Right renal cortex interstitium (tissue), 3 donors: Measurements from ENCODE around the gene TRPV2. TPM values are rescaled to one million over a fixed set of nuclear protein-coding genes. Genes with fewer than 3 reads are reported as not detected.
"Not testable (repeated sequence)": the region's sequence is repeated elsewhere in the genome, so short reads cannot be mapped to it uniquely, and the experiment has no call there.

ENCODE experiments used
- DNase-seq, 3 donors: peaks; one replicate each; pipeline ENCODE4 v3.0.0-alpha.2; 2013; ENCODE audit warnings: low read depth in 3 of 3, low spot score in 2 of 3
- polyA plus RNA-seq, 3 donors: library from polyadenylated mRNA; unstranded; fragments of 120-200 nt; gene quantifications; one replicate each; pipeline ENCODE4 v1.2.1, GENCODE V29; 2013; ENCODE audit not compliant: insufficient read length in 3 of 3

TRPV2 gene
- 1 to 10 TPM; 2.3 to 3.1 (median 2.9) TPM for polyA plus RNA-seq

- DNase-seq: no peak
Observed at GRCh38 chr17:16415031-16415924, at the start of gene TRPV2. TSS of gene TRPV2 (plus strand) at chr17:16415571. CDS start at chr17:16417669, 2,098 bp downstream.

GRCh38 chr17:16371742-16372141, 43.6 kb upstream of the TRPV2 start:
- no peak for DNase-seq

GRCh38 chr17:16374146-16374938, 41.0 kb upstream of the TRPV2 start:
- DNase-seq: no peak

DNA sequence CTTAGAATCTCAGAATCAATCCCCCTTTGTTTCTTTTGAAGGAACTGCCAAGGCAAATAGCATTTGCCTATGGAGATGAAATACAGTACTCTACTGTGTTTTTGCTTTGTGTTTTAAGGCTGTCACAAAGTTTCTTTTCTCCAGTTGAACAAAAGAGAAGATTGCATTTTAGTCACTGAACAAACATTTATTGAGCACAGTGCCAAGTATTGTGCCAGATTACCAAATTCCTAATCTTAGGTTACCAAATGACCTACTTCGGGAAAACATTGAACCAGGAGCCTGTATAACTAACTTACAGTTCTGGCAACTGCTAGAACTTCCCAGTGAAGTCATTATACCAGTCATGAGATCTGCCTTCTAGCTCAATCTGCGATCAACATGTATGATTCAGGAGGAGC, 37.4 kb upstream of the TRPV2 start:
- no peak for DNase-seq

DNA sequence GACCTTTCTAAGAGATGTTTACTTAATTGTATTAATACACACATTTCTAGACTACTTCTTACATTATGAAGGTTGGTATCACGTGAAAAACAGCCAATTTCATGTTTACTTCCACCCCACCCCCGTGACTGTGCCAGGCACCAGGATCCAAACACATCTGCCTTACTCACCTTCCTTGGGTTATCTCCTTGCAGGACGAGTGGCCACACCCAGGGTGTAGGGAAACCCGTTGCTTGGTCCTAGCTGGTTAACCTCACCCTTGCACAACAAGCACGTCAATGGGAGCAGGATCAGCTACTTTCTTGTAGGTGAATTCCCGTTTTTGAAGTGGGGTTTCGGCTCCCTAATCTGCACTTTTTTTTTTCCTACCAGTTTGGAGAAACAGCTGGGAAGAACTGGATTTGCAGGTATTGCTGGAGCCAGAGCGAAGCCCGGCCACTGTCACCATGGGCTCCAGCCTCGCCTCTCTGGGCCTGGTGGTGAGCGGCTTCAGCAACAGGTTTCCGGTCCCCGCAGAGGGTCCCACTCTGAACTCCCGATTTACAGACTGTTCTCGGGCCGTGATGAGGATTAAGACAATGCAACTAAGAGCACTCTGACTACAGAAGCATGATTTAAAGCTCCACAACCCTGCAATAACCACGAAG, 36.6 kb upstream of the TRPV2 start:
- no peak for DNase-seq

- no peak for DNase-seq
Observed at GRCh38 chr17:16379654-16380053, 35.7 kb upstream of the TRPV2 start.

DNA sequence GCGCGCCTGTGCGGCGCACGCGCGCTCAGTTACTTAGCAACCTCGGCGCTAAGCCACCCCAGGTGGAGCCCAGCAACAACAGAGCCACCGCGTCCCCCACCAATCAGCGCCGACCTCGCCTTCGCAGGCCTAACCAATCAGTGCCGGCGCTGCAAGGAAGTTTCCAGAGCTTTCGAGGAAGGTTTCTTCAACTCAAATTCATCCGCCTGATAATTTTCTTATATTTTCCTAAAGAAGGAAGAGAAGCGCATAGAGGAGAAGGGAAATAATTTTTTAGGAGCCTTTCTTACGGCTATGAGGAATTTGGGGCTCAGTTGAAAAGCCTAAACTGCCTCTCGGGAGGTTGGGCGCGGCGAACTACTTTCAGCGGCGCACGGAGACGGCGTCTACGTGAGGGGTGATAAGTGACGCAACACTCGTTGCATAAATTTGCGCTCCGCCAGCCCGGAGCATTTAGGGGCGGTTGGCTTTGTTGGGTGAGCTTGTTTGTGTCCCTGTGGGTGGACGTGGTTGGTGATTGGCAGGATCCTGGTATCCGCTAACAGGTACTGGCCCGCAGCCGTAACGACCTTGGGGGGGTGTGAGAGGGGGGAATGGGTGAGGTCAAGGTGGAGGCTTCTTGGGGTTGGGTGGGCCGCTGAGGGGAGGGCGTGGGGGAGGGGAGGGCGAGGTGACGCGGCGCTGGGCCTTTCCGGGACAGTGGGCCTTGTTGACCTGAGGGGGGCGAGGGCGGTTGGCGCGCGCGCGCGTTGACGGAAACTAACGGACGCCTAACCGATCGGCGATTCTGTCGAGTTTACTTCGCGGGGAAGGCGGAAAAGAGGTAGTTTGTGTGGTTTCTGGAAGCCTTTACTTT, 34.5 kb upstream of the TRPV2 start, which contains the start of gene UBB:
TSS of gene UBB (plus strand) at position 452 of the 856 bp plus-strand sequence. CDS start 817 bp downstream, outside the sequence.
- DNase-seq: peak; percentile 91 to 93 (median 93)

- no peak for DNase-seq
Observed at GRCh38 chr17:16381496-16381820, 33.9 kb upstream of the TRPV2 start.

DNA sequence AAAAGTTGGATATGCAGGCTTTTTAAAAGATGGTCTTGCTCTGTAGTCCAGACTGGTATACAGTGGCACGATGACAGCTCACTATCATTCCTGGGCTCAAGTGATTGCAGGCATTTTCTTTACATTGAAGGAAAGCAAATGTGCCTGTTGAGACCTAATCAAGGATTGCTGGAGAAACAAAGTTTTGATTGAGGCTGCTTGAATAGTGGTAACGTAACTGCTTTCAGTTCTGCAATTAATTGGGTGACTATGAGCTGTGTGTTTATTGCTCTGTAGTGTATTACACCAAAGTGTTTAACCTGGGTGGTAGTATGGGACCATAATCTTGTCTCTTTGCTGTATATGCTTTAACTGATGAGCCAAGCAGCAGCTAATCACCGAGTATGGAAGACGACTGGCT, 32.2 kb upstream of the TRPV2 start:
- DNase-seq: no peak

GRCh38 chr17:16383772-16384287, 31.5 kb upstream of the TRPV2 start:
- DNase-seq: no peak

DNA sequence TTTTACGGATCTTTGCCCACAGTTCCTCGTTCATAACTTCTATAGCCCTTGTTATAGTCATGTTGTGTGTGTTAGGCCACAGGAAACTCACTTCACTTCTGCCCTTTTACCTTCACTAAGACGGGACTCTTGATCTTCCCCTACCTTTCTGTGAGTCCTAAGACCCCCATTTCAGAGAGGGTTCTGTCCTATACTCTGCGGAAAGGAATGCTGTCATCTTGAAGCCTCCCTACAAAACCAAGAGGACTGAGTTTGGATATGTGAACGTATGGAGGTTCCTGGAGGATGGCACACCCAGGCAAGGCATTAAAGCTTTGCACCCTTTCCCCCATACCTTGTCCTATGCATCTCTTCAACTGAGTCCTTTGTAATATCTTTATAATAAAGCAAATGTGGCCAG, 30.8 kb upstream of the TRPV2 start:
- DNase-seq: no peak

DNA sequence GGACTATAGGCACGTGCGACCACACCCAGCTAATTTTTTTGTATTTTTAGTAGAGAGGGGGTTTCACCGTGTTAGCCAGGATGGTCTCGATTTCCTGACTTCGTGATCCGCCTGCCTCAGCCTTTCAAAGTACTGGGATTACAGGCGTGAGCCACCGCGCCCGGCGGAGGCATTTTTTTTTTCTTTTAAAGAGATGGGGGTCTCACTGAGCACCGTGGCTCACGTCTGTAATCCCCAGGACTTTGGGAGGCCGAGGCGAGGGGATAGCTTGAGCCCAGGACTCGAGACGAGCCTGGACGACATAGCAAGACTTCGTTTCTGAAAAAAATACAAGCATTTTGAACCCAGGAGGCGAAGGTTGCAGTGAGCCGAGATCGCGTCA, 29.3 kb upstream of the TRPV2 start:
- DNase-seq: not testable (repeated sequence)

GRCh38 chr17:16391451-16391850, 23.9 kb upstream of the TRPV2 start:
- no peak for DNase-seq

DNA sequence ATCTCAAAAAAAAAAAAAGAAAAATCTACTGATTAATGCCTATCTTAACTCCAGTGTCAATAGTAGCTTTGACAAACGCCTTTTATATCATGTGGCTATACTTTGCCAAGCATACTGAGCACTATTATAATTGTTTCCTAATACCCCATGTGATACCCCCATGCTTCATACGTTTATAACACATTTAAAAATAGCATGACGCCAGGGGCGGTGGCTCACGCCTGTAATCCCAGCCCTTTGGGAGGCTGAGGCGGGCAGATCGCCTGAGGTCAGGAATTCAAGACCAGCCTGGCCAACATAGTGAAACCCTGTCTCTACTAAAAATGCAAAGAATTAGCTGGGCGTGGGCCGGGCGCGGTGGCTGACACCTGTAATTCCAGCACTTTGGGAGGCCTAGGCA, 22.9 kb upstream of the TRPV2 start:
- DNase-seq: not testable (repeated sequence)

- DNase-seq: not testable (repeated sequence)
Observed at GRCh38 chr17:16395887-16396286, 19.5 kb upstream of the TRPV2 start.

GRCh38 chr17:16396693-16397092, 18.7 kb upstream of the TRPV2 start:
- DNase-seq: not testable (repeated sequence)

GRCh38 chr17:16398270-16399267, 16.8 kb upstream of the TRPV2 start:
- no peak for DNase-seq

GRCh38 chr17:16403847-16404246, 11.5 kb upstream of the TRPV2 start:
- not testable (repeated sequence) for DNase-seq
